Naive thymus-derived CD4-positive, alpha-beta T cell (primary cell): Measurements from ENCODE around the gene ELMO1. TPM values are rescaled to one million over a fixed set of nuclear protein-coding genes. Genes with fewer than 3 reads are reported as not detected.

ENCODE experiments used
- ATAC-seq: fragments of 150-1000 bp; cut with Tn5 transposase; 2 replicates; pipeline ENCODE4 v1.10.0; 2021; ENCODE audit warnings: mild to moderate bottlenecking, moderate library complexity
- CTCF ChIA-PET: fragments of 350-600 bp; sonication (Branson Sonifier 250); formaldehyde crosslinking; loops from one replicate; lab custom pipeline; 2021; ENCODE audit warnings: antibody characterized with exemption; lab: Charles Lee
- POLR2A ChIA-PET: fragments of 350-600 bp; sonication (Branson Sonifier 250); formaldehyde crosslinking; loops from one replicate; lab custom pipeline; 2021; ENCODE audit warnings: antibody characterized with exemption, inconsistent platforms; lab: Charles Lee
- DNase-seq, 9 donors: peaks; one replicate each; pipeline versions ENCODE4 v3.0.0 to v3.0.0-alpha.2; 2020 to 2022; ENCODE audit warnings: mixed read lengths in 1 of 9
- H3K27ac ChIP-seq: one replicate; pipeline ENCODE4 v1.7.0; 2013; ENCODE audit warnings: mild to moderate bottlenecking, low read depth, low read length, moderate library complexity
- H3K27me3 ChIP-seq, 2 donors: one replicate each; pipeline ENCODE4 v1.7.0; 2013; ENCODE audit warnings: low read length in 2 of 2, mild to moderate bottlenecking in 2 of 2, moderate library complexity in 2 of 2; ENCODE audit not compliant: control insufficient read depth in 2 of 2, insufficient read depth in 2 of 2
- H3K36me3 ChIP-seq, 3 experiments: 1 replicate in 2 of 3; 2 replicates in 1 of 3; pipeline ENCODE4 v1.7.0; 2013; ENCODE audit warnings: low read length in 3 of 3, mild to moderate bottlenecking in 3 of 3, moderate library complexity in 1 of 3; ENCODE audit not compliant: insufficient read depth in 3 of 3, control insufficient read depth in 2 of 3
- H3K4me1 ChIP-seq, 2 donors: one replicate each; pipeline ENCODE4 v1.7.0; 2013; ENCODE audit warnings: low read length in 2 of 2, mild to moderate bottlenecking in 2 of 2, moderate library complexity in 1 of 2; ENCODE audit not compliant: control insufficient read depth in 2 of 2, insufficient read depth in 2 of 2
- H3K4me3 ChIP-seq: 2 replicates; pipeline ENCODE4 v1.7.0; 2013; ENCODE audit warnings: mild to moderate bottlenecking, low read length
- H3K9me3 ChIP-seq, 3 experiments: 1 replicate in 2 of 3; 2 replicates in 1 of 3; pipeline ENCODE4 v1.7.0; 2013; ENCODE audit warnings: low read length in 3 of 3; ENCODE audit not compliant: control insufficient read depth in 2 of 3
- H3K27ac Mint-ChIP-seq, 9 donors: one replicate each; pipeline ENCODE4 v1.8.0; 2020 to 2022; ENCODE audit warnings: mixed read lengths in 9 of 9, mild to moderate bottlenecking in 8 of 9, moderate library complexity in 5 of 9, inconsistent platforms in 2 of 9
- H3K27me3 Mint-ChIP-seq, 5 donors: one replicate each; pipeline ENCODE4 v1.8.0; 2021 to 2022; ENCODE audit warnings: mixed read lengths in 5 of 5, mild to moderate bottlenecking in 1 of 5
- H3K36me3 Mint-ChIP-seq, 5 donors: one replicate each; pipeline ENCODE4 v1.8.0; 2020 to 2022; ENCODE audit warnings: mixed read lengths in 5 of 5, mild to moderate bottlenecking in 3 of 5, inconsistent platforms in 1 of 5
- H3K4me1 Mint-ChIP-seq, 7 donors: one replicate each; pipeline ENCODE4 v1.8.0; 2020 to 2022; ENCODE audit warnings: mixed read lengths in 7 of 7, mild to moderate bottlenecking in 3 of 7, inconsistent platforms in 1 of 7
- H3K4me3 Mint-ChIP-seq, 10 donors: one replicate each; pipeline ENCODE4 v1.8.0; 2020 to 2022; ENCODE audit warnings: mild to moderate bottlenecking in 10 of 10, mixed read lengths in 10 of 10, moderate library complexity in 6 of 10, inconsistent platforms in 2 of 10
- H3K9me3 Mint-ChIP-seq, 11 donors: one replicate each; pipeline ENCODE4 v1.8.0; 2020 to 2022; ENCODE audit warnings: mixed read lengths in 11 of 11, mild to moderate bottlenecking in 4 of 11, inconsistent platforms in 1 of 11, moderate library complexity in 1 of 11
- intact Hi-C, 2 donors: fragments of 100-400 bp; cut with micrococcal nuclease; formaldehyde crosslinking; loops; one replicate each; pipeline ENCODE4 v1.15.1; 2023
- polyA plus RNA-seq, 2 donors: library from polyadenylated mRNA; unstranded; fragments of 300-500 nt; fragmentation: Illumina TruSeq; gene quantifications; one replicate each; pipeline ENCODE4 v1.2.3, GENCODE V29; 2021
- total RNA-seq, 6 experiments: library from RNA in 5 of 6; stranded (reverse) in 5 of 6; gene quantifications; 1 replicate in 5 of 6; 2 replicates in 1 of 6; pipeline ENCODE4 v1.2.3 and lab custom pipeline; 2021 to 2026

The ELMO1 gene
- total and polyA plus RNA-seq, 7 experiments from 2014 or later = 63.6 to 160 (median 124) TPM

GRCh38 chr7:36825501-36825900, 623.2 kb downstream of the ELMO1 start:
- Mint-ChIP-seq H3K27ac (peak overlapping the region in 2 of 9 donors; percentile 48 to 65), H3K4me3 (no peak overlapping the region), H3K4me1 (no peaks in the 10 kb centered on the region), H3K36me3 (peaks cover 0 to 11% (median 0%) of the 10 kb centered on the region in 5 donors), H3K9me3 (peaks cover 0 to 6% (median 0%) of the 10 kb centered on the region in 11 donors), H3K27me3 (peaks cover 0 to 8% (median 0%) of the 10 kb centered on the region in 5 donors)
- Histone ChIP-seq H3K9me3 (no peaks in the 10 kb centered on the region), H3K27me3 (no peaks in the 10 kb centered on the region), H3K27ac (no peak overlapping the region), H3K4me1 (no peaks in the 10 kb centered on the region), H3K4me3 (no peak overlapping the region), H3K36me3 (no peaks in the 10 kb centered on the region)
- ATAC-seq = no peak
- no peak for DNase-seq
- ChIA-PET POLR2A (interaction anchor here (0.6 kb wide), 1 partner anchor 1984 kb away, joined by 3 read pairs; no protein-coding TSS in a partner anchor), CTCF (no interaction called here)
- intact Hi-C loops = no loop called here

DNA sequence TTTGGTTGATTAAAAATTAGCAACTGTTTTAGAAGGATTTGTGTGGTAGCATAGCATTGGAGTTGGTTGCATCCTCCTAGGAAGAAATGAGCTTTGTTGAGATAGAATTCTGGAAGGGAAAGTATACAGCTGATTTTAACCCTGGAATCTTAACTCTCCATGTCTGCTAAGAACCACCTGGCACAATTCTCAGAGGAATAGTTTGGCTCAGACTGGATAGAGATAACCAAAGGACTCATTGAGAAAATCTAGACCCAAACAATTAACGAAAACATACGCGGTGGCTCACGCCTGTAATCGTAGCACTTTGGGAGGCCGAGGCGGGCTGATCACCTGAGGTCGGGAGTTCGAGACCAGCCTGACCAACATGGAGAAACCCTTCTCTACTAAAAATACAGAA, 625.3 kb downstream of the ELMO1 start:
- Histone ChIP-seq H3K9me3 (no peaks in the 10 kb centered on the region), H3K4me3 (no peak overlapping the region), H3K4me1 (no peaks in the 10 kb centered on the region), H3K27me3 (no peaks in the 10 kb centered on the region), H3K36me3 (no peaks in the 10 kb centered on the region), H3K27ac (no peak overlapping the region)
- H3K4me3 Mint-ChIP-seq = no peak overlapping the region
- peaks cover 0 to 9% (median 0%) of the 10 kb centered on the region in 5 donors for H3K36me3 Mint-ChIP-seq
- ChIA-PET CTCF (no interaction called here), POLR2A (no interaction called here)
- DNase-seq (no peak), ATAC-seq (no peak)
- no peaks in the 10 kb centered on the region for H3K4me1 Mint-ChIP-seq
- no peak overlapping the region for H3K27ac Mint-ChIP-seq
- peaks cover 0 to 8% (median 0%) of the 10 kb centered on the region in 5 donors for H3K27me3 Mint-ChIP-seq
- peaks cover 0 to 6% (median 0%) of the 10 kb centered on the region in 11 donors for H3K9me3 Mint-ChIP-seq
- intact Hi-C loops = no loop called here

- no peak for ATAC-seq
- ChIA-PET CTCF (no interaction called here), POLR2A (no interaction called here)
- Histone ChIP-seq H3K36me3 (no peaks in the 10 kb centered on the region), H3K27ac (no peak overlapping the region), H3K27me3 (no peaks in the 10 kb centered on the region), H3K9me3 (no peaks in the 10 kb centered on the region), H3K4me3 (no peak overlapping the region), H3K4me1 (no peaks in the 10 kb centered on the region)
- Mint-ChIP-seq H3K36me3 (peaks cover 0 to 9% (median 0%) of the 10 kb centered on the region in 5 donors), H3K4me1 (no peaks in the 10 kb centered on the region), H3K27ac (no peak overlapping the region), H3K27me3 (peaks cover 0 to 8% (median 0%) of the 10 kb centered on the region in 5 donors), H3K4me3 (no peak overlapping the region), H3K9me3 (peaks cover 0 to 6% (median 0%) of the 10 kb centered on the region in 11 donors)
- DNase-seq = no peak
- intact Hi-C loops = no loop called here
Observed at GRCh38 chr7:36821617-36822016, 627.0 kb downstream of the ELMO1 start.

- Mint-ChIP-seq H3K27me3 (peaks cover 0 to 7% (median 0%) of the 10 kb centered on the region in 5 donors), H3K36me3 (peaks cover 0 to 15% (median 0%) of the 10 kb centered on the region in 5 donors), H3K27ac (peak overlapping the region in 2 of 9 donors; percentile 3 to 19), H3K4me3 (no peak overlapping the region), H3K4me1 (no peaks in the 10 kb centered on the region), H3K9me3 (peaks cover 0 to 14% (median 0%) of the 10 kb centered on the region in 11 donors)
- DNase-seq (no peak), ATAC-seq (no peak)
- Histone ChIP-seq H3K4me3 (no peak overlapping the region), H3K27me3 (no peaks in the 10 kb centered on the region), H3K9me3 (no peaks in the 10 kb centered on the region), H3K4me1 (no peaks in the 10 kb centered on the region), H3K36me3 (no peaks in the 10 kb centered on the region), H3K27ac (no peak overlapping the region)
- CTCF ChIA-PET = no interaction called here
- intact Hi-C loops = no loop called here
- POLR2A ChIA-PET = no interaction called here
Observed at GRCh38 chr7:36820527-36821170, 628.0 kb downstream of the ELMO1 start.

DNA sequence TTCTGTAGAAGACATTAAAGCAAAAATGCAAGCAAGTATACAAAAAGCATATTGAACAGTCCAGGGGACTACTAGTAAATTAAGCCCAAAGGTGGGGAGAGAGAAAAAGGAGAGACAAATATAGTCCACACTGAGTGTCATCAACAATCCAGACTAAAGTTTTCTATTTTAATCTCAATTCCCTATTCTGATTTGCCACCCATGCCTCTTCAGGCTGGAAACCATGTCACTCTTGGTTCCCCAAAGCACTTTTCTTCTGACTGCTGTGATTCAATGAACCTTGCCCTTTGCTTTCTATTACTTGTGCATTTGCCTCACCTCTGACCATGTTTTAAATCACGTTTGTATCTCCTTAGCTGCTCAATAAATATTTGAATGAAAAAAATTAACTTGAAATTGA, 629.0 kb downstream of the ELMO1 start:
- CTCF ChIA-PET = no interaction called here
- no peak overlapping the region for H3K27ac ChIP-seq
- Mint-ChIP-seq H3K4me3 (no peak overlapping the region), H3K36me3 (peaks cover 0 to 16% (median 0%) of the 10 kb centered on the region in 5 donors), H3K4me1 (no peaks in the 10 kb centered on the region), H3K27me3 (no peaks in the 10 kb centered on the region), H3K27ac (no peak overlapping the region), H3K9me3 (peaks cover 0 to 14% (median 0%) of the 10 kb centered on the region in 11 donors)
- POLR2A ChIA-PET = no interaction called here
- H3K36me3 ChIP-seq = no peaks in the 10 kb centered on the region
- ATAC-seq (no peak), DNase-seq (no peak)
- no peaks in the 10 kb centered on the region for H3K27me3 ChIP-seq
- no peaks in the 10 kb centered on the region for H3K9me3 ChIP-seq
- intact Hi-C loops = no loop called here
- H3K4me1 ChIP-seq = no peaks in the 10 kb centered on the region
- H3K4me3 ChIP-seq = no peak overlapping the region

DNA sequence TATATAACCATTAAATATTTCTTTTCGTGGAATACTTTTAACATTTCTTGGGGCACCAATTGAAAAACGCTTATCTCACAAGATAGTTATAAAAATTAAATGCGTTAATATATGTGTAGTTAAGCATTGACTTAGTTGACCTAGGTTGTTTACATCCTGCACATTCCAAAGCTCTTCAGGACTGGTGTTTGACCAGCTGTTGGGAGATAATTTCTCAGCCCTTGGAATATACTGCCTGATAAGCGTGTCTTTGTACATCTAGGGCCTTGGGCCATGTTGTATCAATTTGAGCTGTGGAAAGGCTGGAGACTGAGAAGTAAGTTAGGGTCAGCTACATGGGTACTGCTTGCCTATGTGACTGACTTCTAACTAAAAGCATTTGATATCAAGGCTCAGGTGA, 634.4 kb downstream of the ELMO1 start:
- DNase-seq (no peak), ATAC-seq (no peak)
- Histone ChIP-seq H3K4me3 (no peak overlapping the region), H3K27me3 (no peaks in the 10 kb centered on the region), H3K4me1 (peaks cover 0 to 2% of the 10 kb centered on the region in 2 donors), H3K9me3 (no peaks in the 10 kb centered on the region), H3K36me3 (no peaks in the 10 kb centered on the region), H3K27ac (no peak overlapping the region)
- H3K27me3 Mint-ChIP-seq = no peaks in the 10 kb centered on the region
- no peak overlapping the region for H3K27ac Mint-ChIP-seq
- ChIA-PET CTCF (no interaction called here), POLR2A (no interaction called here)
- intact Hi-C loops = no loop called here
- H3K36me3 Mint-ChIP-seq = peaks cover 0 to 12% (median 0%) of the 10 kb centered on the region in 5 donors
- peaks cover 0 to 9% (median 3%) of the 10 kb centered on the region in 7 donors for H3K4me1 Mint-ChIP-seq
- H3K9me3 Mint-ChIP-seq = peaks cover 0 to 14% (median 0%) of the 10 kb centered on the region in 11 donors
- H3K4me3 Mint-ChIP-seq = no peak overlapping the region

- Histone ChIP-seq H3K4me1 (peaks cover 0 to 7% of the 10 kb centered on the region in 2 donors), H3K27me3 (no peaks in the 10 kb centered on the region), H3K4me3 (no peak overlapping the region), H3K36me3 (no peaks in the 10 kb centered on the region), H3K27ac (no peak overlapping the region), H3K9me3 (no peaks in the 10 kb centered on the region)
- POLR2A ChIA-PET = no interaction called here
- DNase-seq (no peak), ATAC-seq (no peak)
- CTCF ChIA-PET = no interaction called here
- Mint-ChIP-seq H3K27ac (no peak overlapping the region), H3K36me3 (peaks cover 0 to 14% (median 0%) of the 10 kb centered on the region in 5 donors), H3K27me3 (no peaks in the 10 kb centered on the region), H3K4me1 (peaks cover 8 to 25% (median 12%) of the 10 kb centered on the region in 7 donors), H3K4me3 (no peak overlapping the region), H3K9me3 (peaks cover 0 to 10% (median 0%) of the 10 kb centered on the region in 11 donors)
- intact Hi-C loops = no loop called here
Observed at GRCh38 chr7:36811807-36812206, 636.9 kb downstream of the ELMO1 start.
